Measurements from ENCODE around the gene SLC30A3.

DNA sequence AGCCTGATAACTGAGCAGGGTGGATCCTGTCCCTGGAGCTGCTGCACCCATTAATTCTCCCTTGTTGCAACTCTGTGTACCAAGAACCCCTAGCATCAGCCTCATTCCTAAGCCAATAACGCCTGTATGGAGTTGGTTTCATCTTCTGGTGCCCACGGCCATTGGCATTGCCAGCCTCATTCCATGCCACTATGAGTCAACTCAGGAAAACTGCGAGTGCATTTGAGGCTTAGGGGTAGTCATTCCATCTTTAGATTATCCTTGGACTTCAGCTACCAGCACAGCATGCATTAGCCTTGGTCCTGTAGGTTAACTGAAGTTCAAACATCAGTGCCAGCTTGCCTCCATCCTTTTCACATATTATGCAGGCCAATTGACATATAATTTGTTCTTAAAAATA is 18.0 kb upstream of the SLC30A3 start:
- TF ChIP-seq, protein P1, sequence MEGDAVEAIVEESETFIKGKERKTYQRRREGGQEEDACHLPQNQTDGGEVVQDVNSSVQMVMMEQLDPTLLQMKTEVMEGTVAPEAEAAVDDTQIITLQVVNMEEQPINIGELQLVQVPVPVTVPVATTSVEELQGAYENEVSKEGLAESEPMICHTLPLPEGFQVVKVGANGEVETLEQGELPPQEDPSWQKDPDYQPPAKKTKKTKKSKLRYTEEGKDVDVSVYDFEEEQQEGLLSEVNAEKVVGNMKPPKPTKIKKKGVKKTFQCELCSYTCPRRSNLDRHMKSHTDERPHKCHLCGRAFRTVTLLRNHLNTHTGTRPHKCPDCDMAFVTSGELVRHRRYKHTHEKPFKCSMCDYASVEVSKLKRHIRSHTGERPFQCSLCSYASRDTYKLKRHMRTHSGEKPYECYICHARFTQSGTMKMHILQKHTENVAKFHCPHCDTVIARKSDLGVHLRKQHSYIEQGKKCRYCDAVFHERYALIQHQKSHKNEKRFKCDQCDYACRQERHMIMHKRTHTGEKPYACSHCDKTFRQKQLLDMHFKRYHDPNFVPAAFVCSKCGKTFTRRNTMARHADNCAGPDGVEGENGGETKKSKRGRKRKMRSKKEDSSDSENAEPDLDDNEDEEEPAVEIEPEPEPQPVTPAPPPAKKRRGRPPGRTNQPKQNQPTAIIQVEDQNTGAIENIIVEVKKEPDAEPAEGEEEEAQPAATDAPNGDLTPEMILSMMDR (conservative IDR thresholded peaks at IDR 0.05 in 1 of 2, IDR thresholded peaks at IDR 0.05 in 1 of 2; ENCODE audit: low read depth in 1 of 2, low read length in 2 of 2) = no peak
- TF ChIP-seq EZH2 (IDR thresholded peaks at IDR 0.05; ENCODE audit: low read length, missing control alignments) = no peak

Measured in fibroblast of lung (primary cell).